Body of pancreas (tissue), 4 donors: ENCODE measurements around the gene NUDT3.

Experiments
- CTCF ChIP-seq, 7 experiments: fragments of 450-650 bp in 4 of 7; fragments of 200-600 bp in 3 of 7; sonication (generic) in 3 of 7; IDR thresholded peaks; one replicate each; pipeline ENCODE4 v1.5.1; 2016 to 2019; ENCODE audit warnings: antibody characterized with exemption in 7 of 7
- POLR2A ChIP-seq, 3 donors: fragments of 450-650 bp; IDR thresholded peaks; one replicate each; pipeline ENCODE4 v1.6.1; 2016; ENCODE audit warnings: antibody characterized with exemption in 3 of 3, mild to moderate bottlenecking in 2 of 3

- TF ChIP-seq CTCF (IDR thresholded peaks at IDR 0.05) (no peak), POLR2A (IDR thresholded peaks at IDR 0.05) (no peak)
Measured at GRCh38 chr6:34333858-34334257, 58.6 kb downstream of the NUDT3 start.
